Neural progenitor cell (in vitro differentiated cells): ENCODE results near the gene SPACA9.

Experiments
- CTCF ChIP-seq: fragments of 200-600 bp; sonication (generic); IDR thresholded peaks from 2 replicates; pipeline ENCODE4 v1.5.1; 2017; ENCODE audit warnings: antibody characterized with exemption, mild to moderate bottlenecking
- EZH2phosphoT487 ChIP-seq: fragments of 200-600 bp; sonication (generic); IDR thresholded peaks from 2 replicates; pipeline ENCODE4 v1.6.1; 2017; ENCODE audit warnings: antibody characterized with exemption

- TF ChIP-seq EZH2phosphoT487 (no peak), CTCF (no peak)
Observed at GRCh38 chr9:132892400-132892799, 13.7 kb downstream of the SPACA9 start.
